ENCODE measurements around the gene MXI1.
A peak's percentile ranks its signal among the peaks of the same experiment; 100 is the strongest.

The MXI1 gene

DNA sequence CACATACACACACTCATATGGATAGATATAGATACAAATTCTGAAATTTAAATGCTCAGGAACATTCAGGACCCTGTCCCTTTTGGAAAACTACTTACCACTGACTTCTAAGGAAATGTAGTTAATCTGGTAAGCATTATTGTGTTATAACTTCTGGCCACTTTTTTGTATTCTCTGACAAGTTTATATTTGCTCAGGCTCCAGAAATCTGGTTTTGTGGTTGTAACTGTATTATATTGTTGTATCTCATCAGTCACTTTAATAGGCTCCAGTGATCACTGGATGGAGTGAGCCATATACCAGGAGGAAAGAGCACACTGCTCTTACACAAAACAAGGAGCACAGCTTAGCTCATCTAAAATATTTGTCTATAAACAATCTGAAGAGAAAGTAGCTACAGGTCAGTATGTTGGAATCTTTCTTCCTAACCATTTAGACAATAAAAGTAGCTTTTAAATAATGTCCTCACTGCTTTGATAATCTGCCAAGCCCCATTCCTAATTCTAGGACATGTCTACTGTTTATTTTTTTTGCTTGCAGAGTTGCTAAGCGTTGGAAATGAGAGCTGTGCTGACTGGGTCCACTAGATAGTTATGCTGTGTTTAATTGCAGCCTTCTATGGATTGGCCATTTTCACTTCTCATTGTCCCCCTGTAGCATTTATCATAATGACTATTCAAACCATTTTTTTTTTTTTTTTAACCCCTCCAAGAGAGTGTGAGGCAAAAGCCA, 53.5 kb downstream of the MXI1 start:
- no peaks in the 10 kb centered on the region for H3K27me3 ChIP-seq
- H3K4me1 ChIP-seq: no peaks in the 10 kb centered on the region
- TF ChIP-seq, protein P1, sequence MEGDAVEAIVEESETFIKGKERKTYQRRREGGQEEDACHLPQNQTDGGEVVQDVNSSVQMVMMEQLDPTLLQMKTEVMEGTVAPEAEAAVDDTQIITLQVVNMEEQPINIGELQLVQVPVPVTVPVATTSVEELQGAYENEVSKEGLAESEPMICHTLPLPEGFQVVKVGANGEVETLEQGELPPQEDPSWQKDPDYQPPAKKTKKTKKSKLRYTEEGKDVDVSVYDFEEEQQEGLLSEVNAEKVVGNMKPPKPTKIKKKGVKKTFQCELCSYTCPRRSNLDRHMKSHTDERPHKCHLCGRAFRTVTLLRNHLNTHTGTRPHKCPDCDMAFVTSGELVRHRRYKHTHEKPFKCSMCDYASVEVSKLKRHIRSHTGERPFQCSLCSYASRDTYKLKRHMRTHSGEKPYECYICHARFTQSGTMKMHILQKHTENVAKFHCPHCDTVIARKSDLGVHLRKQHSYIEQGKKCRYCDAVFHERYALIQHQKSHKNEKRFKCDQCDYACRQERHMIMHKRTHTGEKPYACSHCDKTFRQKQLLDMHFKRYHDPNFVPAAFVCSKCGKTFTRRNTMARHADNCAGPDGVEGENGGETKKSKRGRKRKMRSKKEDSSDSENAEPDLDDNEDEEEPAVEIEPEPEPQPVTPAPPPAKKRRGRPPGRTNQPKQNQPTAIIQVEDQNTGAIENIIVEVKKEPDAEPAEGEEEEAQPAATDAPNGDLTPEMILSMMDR (IDR thresholded peaks at IDR 0.05; ENCODE audit: low read depth, low read length): no peak
- H3K4me3 ChIP-seq (ENCODE audit: low read depth, low read length): no peak overlapping the region
- no peaks in the 10 kb centered on the region for H3K36me3 ChIP-seq
- no peak for DNase-seq
- H3K9me3 ChIP-seq: no peaks in the 10 kb centered on the region

DNA sequence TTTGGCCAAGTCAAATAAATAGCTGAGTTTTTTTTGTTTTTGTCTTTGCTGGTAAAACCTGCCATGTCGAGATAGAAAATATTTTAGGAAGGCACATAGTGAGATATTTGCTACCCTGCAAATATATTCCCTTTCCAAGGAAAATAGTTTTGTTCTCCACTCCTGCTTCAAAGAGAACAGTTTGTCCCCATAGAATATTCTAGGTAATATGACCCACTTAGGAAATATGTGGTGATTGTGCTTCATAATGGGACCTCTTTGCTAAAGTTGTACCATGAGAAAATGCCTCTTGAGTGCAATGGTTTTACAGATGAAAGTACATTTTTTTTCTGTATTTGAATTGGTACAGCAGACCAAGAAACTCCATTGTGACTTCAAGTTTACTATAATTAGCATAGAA, 55.8 kb downstream of the MXI1 start:
- no peaks in the 10 kb centered on the region for H3K27me3 ChIP-seq
- TF ChIP-seq, protein P1 (IDR thresholded peaks at IDR 0.05; ENCODE audit: low read depth, low read length): no peak
- no peaks in the 10 kb centered on the region for H3K36me3 ChIP-seq
- DNase-seq: no peak
- no peaks in the 10 kb centered on the region for H3K4me1 ChIP-seq
- H3K9me3 ChIP-seq: no peaks in the 10 kb centered on the region
- H3K4me3 ChIP-seq (ENCODE audit: low read depth, low read length): no peak overlapping the region

DNA sequence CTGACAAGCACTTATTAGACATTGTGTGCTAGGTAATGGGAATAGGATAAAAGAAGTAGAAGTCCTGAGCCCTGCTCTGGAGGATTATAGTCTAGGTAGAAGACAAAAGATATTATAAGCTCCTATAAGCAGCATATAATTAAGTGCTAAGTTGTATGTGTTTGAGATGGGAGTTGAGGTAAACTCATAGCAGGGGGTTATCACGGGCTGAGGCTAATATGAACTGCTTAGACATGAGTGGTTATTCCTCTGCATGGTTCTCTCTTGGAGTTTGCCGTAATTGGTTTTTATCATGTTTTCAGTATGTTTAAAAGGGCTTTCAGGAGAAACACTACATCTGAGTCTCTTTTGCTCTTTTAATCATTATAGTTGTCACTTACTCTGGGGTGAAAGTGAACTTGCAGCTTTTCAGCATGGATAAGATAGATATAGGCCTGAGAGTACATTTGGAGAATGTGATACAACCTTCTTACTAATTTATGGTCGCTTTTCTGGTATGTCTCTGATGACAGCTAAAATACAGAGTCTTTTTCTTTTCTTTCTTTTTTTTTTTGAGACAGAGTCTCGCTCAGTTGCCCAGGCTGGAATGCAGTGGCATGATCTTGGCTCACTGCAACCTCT, 58.3 kb downstream of the MXI1 start:
- Histone ChIP-seq H3K4me3 (ENCODE audit: low read depth, low read length) (no peak overlapping the region), H3K27me3 (no peaks in the 10 kb centered on the region), H3K36me3 (no peaks in the 10 kb centered on the region), H3K9me3 (no peaks in the 10 kb centered on the region), H3K4me1 (peaks cover 14% of the 10 kb centered on the region)
- TF ChIP-seq, protein P1 (IDR thresholded peaks at IDR 0.05; ENCODE audit: low read depth, low read length): no peak
- DNase-seq: no peak

DNA sequence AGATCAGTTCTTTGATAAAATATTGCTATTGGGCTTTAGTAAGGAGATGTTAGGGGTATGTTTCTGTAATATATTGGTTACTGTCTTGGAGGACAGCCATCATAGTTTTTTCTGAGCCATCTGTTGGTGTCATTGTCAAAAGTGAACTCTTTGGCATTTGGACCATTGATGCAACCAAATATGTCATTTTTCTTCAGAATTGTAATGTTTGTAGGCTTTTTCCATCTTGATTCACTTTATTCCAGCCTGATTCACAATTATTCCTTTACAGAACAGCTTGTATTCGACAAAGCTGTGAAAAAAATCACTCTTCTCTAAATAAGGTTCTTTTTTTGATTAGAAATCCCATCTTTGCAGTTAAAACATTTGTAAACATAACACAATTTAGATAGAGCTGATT, 59.9 kb downstream of the MXI1 start:
- TF ChIP-seq, protein P1 (IDR thresholded peaks at IDR 0.05; ENCODE audit: low read depth, low read length): no peak

DNA sequence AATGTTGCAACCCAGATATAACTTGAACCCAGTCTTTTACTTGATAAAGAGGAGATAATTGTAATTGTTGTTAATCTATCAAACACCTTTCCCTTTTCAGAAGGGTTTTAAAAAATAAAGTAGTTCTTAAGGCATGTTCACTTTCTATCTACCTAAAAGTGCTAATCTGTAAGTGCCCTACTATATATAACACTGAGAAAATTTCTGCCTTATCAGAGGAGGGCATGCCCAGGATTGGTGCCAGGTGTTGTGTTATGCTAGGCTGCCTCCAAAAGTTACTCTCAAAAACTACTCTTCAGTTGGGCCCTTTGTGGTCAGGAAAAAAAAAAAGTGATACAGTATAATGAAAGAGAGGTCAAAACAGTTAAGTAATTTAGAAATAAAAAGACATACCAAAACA, 61.0 kb downstream of the MXI1 start:
- H3K9me3 ChIP-seq: no peaks in the 10 kb centered on the region
- no peaks in the 10 kb centered on the region for H3K36me3 ChIP-seq
- H3K4me1 ChIP-seq: peaks cover 14% of the 10 kb centered on the region
- DNase-seq: no peak
- no peaks in the 10 kb centered on the region for H3K27me3 ChIP-seq
- no peak overlapping the region for H3K4me3 ChIP-seq (ENCODE audit: low read depth, low read length)
- TF ChIP-seq, protein P1 (IDR thresholded peaks at IDR 0.05; ENCODE audit: low read depth, low read length): no peak

More for the DNA sequence above, 59.9 kb downstream of the MXI1 start:
- H3K4me3 ChIP-seq (ENCODE audit: low read depth, low read length): no peak overlapping the region
- H3K27me3 ChIP-seq: no peaks in the 10 kb centered on the region
- DNase-seq: no peak
- H3K9me3 ChIP-seq: no peaks in the 10 kb centered on the region
- no peaks in the 10 kb centered on the region for H3K36me3 ChIP-seq
- peaks cover 14% of the 10 kb centered on the region for H3K4me1 ChIP-seq

DNA sequence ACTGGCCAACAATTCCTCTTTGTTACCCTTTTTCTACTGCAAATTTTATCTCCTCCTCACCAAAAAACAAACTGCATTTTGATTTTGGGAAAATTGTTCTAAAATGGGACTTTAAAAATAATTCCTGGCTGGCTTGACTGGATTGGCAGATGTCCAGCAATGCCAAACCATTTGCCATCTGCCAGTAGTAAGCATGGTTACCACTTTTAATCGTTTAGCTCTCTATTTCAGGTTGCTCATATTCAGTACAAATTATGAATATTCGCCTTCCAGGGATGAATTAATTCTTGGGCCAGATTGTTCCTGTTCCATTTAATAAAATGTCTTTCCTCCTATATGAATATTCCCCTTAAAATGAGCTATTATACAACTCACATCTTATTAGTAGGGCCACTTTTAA, 61.6 kb downstream of the MXI1 start:
- peak; percentile 10 for DNase-seq
- Histone ChIP-seq H3K4me3 (ENCODE audit: low read depth, low read length) (no peak overlapping the region), H3K36me3 (no peaks in the 10 kb centered on the region), H3K9me3 (no peaks in the 10 kb centered on the region), H3K27me3 (no peaks in the 10 kb centered on the region), H3K4me1 (peaks cover 14% of the 10 kb centered on the region)
- TF ChIP-seq, protein P1 (IDR thresholded peaks at IDR 0.05; ENCODE audit: low read depth, low read length): no peak

Data from BE2C (cell line).